Superior temporal gyrus (tissue), 1 donor: ENCODE data around the gene KCNMA1.
A peak's percentile ranks its signal among the peaks of the same experiment; 100 is the strongest.

Experiments
- DNase-seq: peaks from one replicate; pipeline ENCODE4 v3.0.0-alpha.2; 2016; ENCODE audit errors: extremely low spot score

KCNMA1 gene

DNA sequence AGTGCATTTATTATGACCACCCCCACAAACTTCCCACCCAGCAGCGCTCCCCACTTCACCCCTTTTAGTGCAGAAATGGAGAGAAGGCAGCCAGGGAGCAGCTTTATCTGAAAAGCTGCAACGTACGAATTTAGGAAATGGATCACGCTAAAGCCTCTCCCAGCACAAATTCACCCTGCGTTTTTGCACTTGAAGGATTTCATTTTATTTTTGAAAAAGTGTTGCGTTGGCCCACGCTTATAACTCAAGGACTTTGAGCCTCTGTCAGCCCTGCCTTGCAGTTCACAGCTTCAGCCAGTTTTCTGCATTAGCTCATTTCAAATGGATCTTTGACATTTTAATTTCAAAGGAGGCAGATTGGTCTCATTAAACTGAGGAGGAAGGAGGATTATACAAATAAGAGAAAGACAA lies 556.1 kb downstream of the KCNMA1 start:
- DNase-seq: peak; percentile 22

DNA sequence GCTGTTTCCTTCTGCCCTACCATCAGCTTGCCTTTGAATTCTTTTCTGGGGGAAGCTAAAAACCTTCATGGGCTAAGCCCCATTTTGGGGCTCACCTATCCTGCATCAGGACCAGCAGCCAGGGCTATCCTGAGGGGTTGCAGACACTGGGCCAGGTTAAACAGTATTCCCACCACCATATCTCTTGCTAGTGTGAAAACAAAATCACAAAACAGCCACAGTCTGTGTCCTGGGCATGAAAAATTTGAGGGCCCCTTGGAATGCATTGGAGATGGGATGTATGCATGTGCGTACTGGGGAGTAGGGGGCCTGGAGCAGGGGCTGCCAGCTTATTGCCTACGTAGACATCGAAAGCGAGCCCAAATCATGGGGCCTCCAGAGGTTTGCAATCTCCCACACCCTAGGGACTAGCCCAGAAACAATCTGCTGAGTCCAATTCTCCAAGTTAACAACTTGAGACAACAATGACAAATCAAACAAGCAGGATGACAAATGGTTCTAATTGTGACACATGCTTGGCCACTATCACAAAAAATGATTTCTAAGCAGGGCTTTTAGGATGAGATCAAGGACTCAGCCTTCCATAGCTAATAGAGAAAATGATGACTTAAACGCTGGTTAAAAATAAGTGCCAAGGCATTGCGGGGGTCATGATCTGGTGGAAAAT lies 557.1 kb downstream of the KCNMA1 start:
- DNase-seq: no peak

DNA sequence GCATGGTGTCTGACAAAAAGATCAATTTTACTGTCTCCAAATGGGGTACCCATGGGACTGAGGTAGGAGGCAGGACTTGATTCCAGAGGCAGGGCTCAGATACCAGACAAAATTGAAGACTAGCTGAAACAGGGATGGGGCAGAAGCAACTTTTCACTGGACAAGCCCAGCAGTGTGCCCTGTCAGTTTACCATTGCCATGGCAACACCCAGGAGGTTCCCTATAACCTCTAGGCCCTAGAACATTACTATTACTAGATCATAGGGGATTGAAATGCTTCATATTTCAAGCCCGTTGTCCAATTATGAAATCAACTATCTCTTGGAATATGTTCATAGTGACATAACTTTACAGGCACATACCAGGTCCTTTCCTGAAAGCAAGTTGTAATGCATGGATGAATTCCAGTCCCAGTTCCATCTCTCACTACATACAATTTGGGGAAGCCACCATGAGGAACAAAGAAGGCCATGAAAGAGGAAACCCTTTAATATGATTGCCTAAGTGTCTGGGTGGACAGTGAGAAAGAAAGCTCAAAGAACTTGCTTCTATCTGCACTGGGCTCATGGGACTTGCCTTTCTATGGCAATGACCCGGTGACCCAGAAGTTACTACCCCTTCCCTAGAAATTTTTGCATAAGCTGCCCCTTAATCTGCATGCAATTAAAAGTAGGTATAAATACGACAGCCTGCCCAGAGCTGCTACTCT lies 557.9 kb downstream of the KCNMA1 start:
- DNase-seq: no peak

DNA sequence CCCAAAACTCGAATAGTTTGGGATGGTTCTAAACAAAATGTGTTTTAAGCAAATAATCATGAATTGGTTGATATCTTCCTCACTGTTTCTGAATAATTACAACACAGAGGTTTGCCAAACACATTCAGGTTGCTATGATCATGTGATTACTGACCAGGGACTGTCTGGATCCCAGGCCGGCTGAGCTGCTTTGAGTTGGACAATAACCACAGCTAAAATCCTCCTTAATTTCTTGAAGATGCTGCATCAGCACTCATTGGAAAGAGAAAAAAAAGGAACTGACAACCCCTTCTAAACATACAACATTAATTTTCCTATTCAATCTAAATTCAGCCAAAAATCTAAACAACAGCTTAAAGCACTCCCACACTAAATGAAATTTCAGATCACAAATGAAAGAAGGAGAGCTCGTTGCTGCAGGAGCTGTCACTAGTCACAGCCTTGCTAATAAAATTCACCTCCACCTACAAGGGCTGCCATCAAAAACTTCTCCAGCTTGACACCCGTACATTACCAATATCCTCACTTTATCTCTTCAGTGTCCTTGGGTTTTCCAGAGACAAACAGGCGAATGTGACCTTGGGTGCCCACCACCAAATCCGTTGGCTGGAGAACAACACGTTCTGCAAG lies 560.2 kb downstream of the KCNMA1 start:
- no peak for DNase-seq

GRCh38 chr10:77075926-77076325 lies 561.7 kb downstream of the KCNMA1 start:
- no peak for DNase-seq

DNA sequence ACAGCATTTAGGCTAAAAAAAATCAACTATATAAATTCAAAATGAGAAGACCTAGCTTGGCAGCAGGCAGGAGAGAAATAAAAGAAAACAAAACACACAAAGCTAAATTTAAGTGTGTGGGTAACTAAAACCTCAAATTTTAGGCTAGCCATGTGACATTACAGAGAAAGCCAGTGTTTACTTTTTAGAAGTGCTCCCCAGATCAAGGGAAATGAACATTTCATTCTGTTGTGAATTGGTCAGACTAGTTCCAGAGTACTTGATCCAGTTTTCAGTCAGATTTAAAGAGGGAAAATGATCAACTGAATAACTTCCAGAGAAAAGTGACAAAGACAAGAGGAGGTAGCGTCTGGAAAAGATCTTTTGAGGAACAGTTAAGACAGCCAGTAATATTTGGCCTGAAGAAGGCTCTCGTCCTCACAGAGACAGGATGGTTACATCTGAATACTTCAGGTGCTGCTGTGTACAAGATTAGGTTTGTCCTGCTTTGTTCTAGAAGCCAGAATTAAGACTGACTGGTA lies 563.4 kb downstream of the KCNMA1 start:
- no peak for DNase-seq

- DNase-seq: no peak
These were observed 564.0 kb downstream of the KCNMA1 start for GRCh38 chr10:77073663-77073960.

DNA sequence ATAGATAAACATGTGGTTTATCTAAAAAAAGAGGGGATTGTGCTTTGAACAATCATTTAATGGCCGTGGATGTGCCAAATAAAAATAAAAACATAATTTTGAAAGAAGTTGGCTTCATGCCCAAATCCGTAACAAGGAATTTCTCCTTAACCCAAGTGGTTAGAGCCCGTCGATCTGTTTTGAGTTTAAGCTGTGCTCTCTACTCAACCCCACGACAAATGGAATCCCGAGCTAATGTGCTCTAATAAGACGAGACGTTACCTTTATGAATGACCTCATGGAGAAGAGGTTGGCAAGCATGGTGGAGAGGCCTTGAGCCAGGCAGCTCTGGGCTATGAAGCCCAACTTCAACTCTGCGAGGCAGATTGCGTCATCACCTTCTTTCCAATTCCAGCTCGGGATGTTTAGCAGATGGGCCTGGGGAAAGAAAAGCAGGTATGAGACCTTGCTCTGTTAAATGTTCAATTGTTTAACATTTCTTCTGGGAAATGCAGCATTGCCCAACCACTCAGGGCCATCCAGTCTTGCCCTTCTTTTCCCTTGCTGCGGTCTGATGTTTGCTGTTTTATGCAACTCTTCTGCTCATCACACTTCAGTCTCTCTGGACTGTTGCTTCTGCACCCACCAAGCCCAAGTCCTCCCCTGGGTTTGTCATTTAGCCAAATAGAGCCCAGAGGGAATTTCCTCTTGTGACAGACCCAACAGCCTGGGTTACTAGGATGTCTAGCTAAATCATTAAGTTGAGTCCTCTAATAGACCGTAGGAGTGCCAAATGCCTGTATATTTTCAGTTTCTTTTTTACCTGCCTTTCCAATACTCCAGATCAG lies 564.6 kb downstream of the KCNMA1 start:
- DNase-seq: no peak

- DNase-seq: no peak
These were observed 565.2 kb downstream of the KCNMA1 start for GRCh38 chr10:77072361-77072835.

- DNase-seq: no peak
These were observed 565.7 kb downstream of the KCNMA1 start for GRCh38 chr10:77071956-77072355.

GRCh38 chr10:77071001-77071511 lies 566.6 kb downstream of the KCNMA1 start:
- DNase-seq: no peak

- DNase-seq: no peak
These were observed 567.3 kb downstream of the KCNMA1 start for GRCh38 chr10:77070346-77070745.

GRCh38 chr10:77068969-77069368 lies 568.6 kb downstream of the KCNMA1 start:
- DNase-seq: no peak

DNA sequence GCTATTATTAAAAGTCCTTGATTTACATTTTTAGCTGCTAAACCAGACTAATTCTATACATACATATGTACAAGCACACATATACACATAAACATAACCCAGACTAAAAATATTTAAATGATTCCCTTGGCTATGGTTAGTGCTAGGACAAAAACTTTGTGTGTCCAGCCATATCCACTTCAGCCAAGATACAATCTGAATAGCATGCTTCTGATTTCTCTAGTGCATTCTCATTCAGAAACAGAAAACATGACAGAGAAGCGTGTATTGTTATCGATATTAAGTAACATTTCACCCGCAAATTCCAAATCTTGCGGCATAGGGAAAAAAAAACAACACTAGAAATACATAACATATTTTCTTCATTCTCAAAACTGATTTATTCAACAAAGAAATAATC lies 569.3 kb downstream of the KCNMA1 start:
- DNase-seq: no peak

DNA sequence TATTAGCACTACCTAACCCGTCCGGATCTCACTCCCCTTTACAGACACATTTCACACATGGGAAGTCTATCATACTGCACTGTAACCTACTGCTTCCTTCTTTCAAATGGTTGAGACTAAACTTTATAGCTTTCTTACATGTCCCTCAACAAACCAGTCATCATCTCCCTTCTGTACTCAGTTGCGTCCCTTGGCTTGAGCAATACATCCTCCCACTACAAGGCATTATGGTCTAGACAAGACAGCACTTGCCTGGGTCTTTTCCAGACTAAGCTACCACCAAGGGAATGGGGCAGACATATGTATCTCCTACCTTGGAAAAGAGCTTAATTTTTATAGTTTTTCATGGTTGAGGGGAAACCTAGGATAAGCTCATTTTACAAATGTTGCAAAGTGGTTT lies 575.2 kb downstream of the KCNMA1 start:
- DNase-seq: no peak

- DNase-seq: no peak
These were observed 576.7 kb downstream of the KCNMA1 start for GRCh38 chr10:77060913-77061312.

GRCh38 chr10:77056650-77057049 lies 581.0 kb downstream of the KCNMA1 start:
- no peak for DNase-seq

GRCh38 chr10:77052593-77052992 lies 585.0 kb downstream of the KCNMA1 start:
- DNase-seq: no peak

- DNase-seq: no peak
These were observed 585.8 kb downstream of the KCNMA1 start for GRCh38 chr10:77051837-77052236.

- DNase-seq: no peak
These were observed 587.7 kb downstream of the KCNMA1 start for GRCh38 chr10:77049896-77050295.

GRCh38 chr10:77049146-77049545 lies 588.5 kb downstream of the KCNMA1 start:
- no peak for DNase-seq

DNA sequence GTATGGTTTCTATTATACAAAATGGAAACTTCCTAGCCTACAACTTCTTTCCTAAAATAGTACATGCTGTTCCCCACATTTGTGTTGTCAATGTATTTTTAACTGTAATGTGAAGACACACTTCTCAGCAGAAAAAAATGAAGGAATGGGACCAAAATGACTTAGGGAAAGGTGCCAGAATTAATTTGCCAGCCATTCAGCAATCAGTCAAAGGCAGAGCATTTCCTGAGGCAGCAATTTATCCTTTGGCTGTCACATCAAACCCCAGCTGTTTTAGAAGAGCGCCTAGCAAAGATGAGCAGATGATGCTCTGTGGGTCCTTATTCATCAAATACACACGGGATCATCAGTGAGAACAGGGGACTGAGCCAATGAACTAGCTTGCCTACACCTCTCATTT lies 592.5 kb downstream of the KCNMA1 start:
- DNase-seq: peak; percentile 52
